ENCODE results near the gene VPS72.

The VPS72 gene

DNA sequence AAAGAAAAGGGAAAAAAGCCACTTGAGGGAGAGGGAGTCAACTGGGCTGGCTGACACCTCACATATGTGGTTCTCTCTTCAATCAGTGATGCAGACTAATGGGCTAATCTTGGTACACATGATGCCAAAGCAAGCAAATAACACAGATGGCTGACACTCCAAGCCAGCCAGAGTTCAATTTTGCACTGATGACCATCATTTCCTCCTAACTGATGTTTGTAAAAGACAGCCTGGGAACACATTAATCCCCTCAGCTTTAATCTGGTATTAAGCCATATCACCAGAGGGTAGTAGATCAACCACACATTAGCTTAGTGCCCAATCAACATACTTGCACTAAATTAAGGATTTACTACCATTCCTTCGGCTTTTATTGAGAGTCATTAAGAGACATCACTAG, 2.8 kb downstream of the VPS72 start:
- no peak for DNase-seq (ENCODE audit: low read depth)

DNA sequence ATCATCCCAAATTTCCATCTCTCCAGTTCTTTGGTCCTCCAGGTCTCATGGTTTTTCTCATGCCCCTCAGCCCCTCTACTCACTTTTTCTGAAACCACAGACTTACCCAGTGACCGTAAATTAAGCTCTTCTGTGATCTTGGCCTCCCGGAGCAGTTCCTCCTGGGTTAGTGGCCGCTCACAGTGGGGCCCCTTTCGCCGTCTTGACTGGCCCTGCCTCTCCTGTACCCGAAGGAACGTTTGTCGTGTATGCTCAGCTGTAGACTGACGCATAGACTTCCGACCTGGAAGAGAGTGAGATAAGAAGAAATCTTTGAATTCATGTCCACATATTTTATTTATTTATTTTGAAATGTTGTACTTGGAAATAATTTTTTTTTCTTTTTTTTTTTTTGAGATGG, 5.8 kb downstream of the VPS72 start:
- no peak for DNase-seq (ENCODE audit: low read depth)

DNA sequence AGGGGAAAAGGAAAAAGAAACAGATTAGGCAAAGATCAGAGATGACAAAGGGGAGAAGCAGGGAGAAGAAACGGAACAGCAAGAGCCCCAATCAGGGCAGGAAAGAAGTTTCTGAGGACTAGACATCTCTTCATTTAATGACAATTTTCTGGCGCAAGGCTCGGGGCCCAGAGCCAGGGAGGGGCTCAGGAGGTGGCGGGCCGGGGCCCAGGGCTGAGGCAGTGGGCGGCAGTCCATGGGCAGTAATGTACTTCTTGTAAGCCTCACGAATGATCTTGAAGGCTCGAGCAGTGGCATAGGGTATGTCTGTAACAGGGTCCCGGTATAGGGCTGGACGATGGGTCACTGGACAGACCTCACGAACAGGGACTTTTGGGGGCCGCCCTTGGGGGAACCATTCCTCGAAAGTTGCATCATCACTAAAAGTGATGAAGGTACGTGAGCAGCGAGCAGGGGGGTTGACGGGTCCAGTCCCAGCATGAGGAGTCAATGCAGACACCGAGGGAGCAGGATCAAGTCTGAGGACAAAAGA, 13.4 kb downstream of the VPS72 start:
- DNase-seq (ENCODE audit: low read depth): no peak

DNA sequence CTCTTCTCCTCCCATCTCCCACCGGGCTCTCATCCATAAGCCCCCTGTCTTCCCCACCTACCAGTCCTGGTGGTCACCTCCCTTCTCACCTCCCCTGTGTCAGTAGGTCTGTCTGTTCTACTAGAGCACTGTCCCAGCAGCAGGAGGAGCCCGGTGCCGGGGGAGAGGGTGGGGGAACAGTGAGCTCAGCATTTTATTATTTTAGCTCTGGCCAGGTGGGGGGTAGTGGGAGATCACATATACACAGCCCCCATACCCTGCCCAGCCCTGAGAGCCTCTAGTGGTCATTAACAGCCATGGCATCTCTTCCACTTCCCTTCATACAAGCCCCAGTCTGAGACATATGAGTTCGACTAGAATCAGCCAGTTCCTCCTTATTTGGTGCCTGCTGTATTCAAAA, 14.1 kb downstream of the VPS72 start, which contains the start of gene TMOD4:
Gene TMOD4, minus strand, starts transcription at position 119 of the 400 bp plus-strand sequence. CDS start 1,106 bp downstream, outside the sequence.
- peak; percentile 40 for DNase-seq (ENCODE audit: low read depth)

DNA sequence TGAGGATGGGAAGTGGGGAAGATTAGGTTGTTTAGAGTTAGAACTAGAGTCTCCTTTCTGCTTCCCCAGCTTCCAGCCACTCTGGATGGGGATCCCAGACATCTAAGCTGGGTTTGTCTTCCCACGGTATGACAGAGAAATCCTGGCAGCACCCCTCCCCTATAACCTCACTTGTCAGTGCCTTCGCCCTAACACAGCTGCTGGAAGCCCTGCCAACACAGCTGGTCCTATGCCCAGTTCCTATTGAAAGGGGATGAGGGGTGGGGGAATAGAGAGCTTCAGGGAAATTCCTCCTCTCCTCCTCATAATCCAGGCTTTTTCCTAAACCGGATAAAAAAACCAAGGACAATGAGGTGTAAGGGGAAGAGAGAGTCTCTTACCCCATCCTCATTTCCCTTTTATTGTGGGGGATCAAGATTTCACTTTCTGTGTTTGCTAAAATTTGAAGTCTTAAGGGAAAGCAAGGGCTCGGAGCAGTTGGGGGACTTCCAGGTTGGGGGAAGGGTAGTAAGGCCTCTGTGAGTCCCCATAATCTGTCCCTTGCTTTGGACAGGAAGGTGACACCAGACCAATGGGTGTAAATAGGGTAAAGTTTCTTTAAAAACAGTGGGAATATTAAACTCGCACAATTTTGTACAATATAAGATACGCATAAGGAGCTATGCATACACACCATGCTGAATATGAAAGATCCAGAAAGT, 14.8 kb downstream of the VPS72 start:
- no peak for DNase-seq (ENCODE audit: low read depth)

DNA sequence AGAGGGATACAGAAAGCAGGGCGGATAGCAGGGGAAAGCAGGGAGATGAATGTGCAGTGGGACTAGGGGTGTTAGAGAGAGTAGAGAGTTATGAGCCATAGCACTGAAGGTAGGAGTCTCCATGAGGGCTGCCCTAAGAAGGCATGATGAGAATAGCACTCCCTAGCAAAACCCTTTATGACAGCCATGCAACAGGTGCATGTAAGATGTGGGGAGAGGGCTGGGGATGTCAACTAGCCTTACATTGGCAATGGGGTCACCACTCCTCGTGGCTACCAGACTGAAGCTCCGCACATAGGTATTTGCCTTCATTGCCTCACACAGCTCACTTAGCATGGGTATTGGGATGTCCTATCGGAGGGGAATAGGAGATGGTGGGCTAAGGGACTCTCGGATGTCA, 18.8 kb downstream of the VPS72 start:
- DNase-seq (ENCODE audit: low read depth): no peak

DNA sequence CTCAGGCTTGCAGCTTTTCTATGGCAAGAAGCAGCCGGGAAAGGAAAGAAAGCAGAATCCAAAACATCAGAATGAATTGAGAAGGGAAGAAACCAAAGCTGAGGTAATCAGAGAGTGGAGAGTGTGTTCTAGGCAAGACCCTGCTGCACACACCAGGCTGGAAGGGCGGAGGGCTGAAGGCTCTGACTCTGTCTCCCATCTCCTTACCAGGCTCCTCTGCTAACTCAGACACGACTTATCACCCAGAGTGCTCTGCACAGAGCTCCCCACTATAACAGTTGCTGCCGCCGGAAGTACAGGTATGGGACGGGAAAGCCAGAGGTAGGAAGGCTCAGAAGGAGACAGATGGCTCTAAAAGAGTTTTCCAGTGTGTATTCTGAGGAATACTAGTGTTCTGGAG, 22.9 kb downstream of the VPS72 start:
- DNase-seq (ENCODE audit: low read depth): no peak

DNA sequence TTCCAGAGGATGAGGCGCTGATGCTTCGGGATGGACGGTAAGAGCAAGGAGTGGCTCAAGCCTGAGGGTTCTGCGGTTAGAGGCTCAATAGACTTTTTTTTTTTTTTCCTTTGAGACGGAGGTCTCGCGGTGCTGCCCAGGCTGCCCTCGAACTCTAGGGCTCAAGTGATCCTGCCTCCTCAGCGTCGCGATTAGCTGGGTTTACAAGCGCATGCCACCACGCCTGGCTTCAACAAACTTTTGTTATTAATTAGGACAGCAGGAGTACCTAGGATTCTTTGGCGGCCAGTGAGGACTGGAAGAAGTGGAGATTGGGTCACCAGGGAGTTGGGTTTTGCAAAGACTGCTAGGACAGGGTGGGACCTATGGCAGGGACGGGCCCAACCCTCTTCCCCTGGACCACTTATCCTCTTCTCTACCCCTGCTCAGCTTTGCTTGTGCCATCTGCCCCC, 23.5 kb downstream of the VPS72 start:
- peak; percentile 87 for DNase-seq (ENCODE audit: low read depth)

DNA sequence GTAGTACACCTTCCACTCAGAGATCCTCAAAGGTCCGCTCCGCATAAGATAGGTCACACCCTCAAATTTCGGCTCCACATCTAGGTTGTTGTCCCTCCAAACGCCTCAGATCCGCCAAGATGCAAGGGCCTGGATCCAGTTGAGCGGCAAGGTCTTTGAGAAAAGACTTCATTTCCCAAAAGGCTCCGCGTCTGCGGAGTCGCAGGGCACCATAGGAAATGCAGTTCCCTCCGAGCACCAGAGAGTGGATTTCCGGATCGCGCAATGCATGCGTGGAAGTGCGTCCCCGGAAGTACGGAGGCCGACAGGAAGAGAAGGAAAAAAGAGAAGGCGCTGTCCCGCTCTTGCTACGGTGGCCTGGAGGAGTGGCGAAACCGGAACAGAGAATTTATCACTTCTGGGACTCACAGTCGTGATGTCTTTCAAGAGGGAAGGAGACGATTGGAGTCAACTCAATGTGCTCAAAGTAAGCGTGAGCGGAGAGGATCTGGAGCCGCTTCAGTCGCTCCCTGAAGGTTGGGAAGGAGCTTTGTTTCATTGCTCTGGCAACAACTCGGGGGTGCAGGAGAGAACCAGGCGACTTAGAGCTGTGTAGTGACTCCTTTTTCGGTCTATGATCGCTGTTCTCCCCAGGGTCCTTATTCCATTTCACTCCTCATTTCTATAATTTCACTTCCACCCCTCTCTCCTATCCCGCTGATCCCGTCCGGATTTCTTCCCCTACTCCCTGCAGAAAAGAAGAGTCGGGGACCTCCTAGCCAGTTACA, 24.1 kb downstream of the VPS72 start, which contains the start of the genes LYSMD1 and SCNM1:
Gene LYSMD1, minus strand, starts transcription at position 165 of the 767 bp plus-strand sequence. CDS start 644 bp downstream, outside the sequence.
Gene SCNM1, plus strand, starts transcription at position 407 of the 767 bp plus-strand sequence. Its CDS starts 9 bp downstream, at position 416.
- DNase-seq (ENCODE audit: low read depth): peak; percentile 100

DNA sequence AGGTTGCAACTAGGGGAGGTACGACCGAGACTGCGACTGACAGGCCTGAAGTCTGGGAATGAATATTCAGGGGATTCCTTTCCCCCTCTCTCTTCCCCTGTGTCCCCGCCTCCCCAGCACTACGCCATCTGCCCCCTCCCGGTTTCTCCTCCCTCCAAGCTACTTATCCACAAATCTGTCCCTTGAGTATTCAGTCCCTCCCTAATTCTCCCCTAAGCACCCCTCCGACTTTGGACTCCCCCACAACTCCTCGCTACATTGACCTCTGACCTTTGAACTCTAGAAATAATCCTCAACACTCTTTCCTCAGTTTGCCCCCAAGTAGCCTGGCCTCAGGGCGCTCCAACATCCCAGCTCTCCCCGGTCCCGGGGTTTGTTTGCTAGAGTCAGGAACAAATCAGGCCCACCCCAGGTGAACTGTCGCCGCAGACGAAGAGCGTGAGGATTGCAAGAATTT, 24.7 kb downstream of the VPS72 start:
- peak; percentile 54 for DNase-seq (ENCODE audit: low read depth)

DNA sequence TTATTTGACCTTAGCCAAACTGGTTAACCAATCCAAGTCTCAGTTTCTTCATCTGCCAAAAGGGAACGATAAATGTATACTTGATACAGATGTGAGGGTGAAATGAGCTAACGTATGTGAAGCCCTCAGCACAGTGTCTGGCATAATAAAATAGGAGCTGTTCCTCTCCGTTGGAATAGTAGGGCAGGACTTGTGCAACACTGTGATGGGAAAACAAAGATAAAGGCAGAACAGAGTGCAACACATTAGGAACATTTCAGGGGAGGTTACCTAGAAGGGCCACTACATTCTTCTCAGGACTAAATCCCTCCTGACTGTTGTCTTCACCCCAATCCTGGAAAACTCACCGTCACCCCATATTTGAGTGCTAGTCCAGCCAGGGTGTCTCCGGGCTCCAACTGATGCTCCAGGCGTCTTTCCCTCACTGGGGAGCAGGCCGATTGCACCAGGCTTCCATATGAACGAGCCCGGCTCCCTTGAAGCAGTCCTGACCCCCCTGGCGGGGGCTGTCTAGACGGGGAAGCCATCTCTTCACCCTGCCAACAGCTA, 25.2 kb downstream of the VPS72 start:
- DNase-seq (ENCODE audit: low read depth): no peak

DNA sequence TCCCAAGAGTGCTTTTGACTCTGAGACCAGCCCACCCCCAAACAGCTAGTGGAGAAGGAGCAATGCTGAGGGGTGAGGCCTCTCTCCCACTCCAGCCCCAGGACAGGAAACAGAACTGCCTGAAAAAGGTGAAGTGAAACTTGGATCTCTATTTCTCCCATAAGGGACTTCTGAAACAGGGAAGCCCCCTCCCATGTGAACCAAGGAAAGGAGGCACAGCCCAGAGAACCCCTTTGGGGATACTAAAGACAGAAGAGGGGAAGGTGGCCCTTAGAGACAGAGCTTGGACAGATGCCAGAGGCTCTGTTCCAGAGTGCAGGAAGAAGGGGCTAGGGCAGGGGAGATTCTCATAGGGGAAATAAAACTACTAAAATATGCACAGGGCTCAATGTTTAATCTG, 30.6 kb downstream of the VPS72 start:
- no peak for DNase-seq (ENCODE audit: low read depth)

DNA sequence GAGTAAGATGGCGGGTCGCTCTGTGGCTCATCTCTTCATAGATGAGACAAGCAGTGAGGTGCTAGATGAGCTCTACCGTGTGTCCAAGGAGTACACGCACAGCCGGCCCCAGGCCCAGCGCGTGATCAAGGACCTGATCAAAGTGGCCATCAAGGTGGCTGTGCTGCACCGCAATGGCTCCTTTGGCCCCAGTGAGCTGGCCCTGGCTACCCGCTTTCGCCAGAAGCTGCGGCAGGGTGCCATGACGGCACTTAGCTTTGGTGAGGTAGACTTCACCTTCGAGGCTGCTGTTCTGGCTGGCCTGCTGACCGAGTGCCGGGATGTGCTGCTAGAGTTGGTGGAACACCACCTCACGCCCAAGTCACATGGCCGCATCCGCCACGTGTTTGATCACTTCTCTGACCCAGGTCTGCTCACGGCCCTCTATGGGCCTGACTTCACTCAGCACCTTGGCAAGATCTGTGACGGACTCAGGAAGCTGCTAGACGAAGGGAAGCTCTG, 31.2 kb downstream of the VPS72 start:
- no peak for DNase-seq (ENCODE audit: low read depth)

DNA sequence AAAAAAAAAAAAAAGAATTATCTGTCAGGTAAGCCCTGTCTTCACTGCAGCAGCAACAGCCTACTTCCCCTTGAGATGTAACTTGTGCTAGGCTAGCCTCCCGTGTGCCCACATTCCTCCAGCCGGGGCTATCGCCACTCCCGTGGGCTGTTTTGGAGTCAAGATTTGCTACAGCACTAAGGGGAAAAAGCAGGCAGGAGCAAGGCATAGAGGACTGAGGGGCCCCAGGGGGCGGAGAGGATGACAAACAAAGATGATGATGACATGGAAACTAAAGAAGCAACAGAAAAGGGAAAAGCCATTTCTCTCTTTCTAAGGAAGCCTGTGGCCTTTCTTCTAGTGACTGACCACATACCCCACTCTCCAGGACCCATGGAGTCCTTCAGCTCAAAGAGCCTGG, 31.7 kb downstream of the VPS72 start:
- no peak for DNase-seq (ENCODE audit: low read depth)

DNA sequence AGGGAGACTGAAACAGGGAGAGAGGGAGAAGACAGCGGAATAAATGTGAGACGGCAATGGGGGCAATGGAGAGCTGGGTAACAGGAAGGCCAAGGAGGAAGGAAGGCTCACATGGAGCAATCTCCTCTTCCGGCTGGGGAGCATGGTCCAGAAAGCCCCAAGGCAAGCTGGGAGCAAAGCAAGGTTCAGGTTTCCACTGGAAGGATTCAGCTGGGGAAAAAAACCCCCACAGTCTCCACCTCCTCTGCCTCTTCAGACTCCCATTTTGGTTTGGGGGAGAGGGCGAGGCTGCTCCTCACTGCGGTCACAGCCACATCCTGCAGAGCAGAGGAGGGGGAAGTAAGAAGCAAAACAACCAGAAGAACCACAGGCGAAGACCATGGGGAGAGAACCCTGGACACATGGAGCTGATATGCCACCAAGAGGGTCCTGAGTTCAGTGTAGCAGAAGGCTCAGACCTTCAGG, 32.9 kb downstream of the VPS72 start:
- DNase-seq (ENCODE audit: low read depth): no peak

DNA sequence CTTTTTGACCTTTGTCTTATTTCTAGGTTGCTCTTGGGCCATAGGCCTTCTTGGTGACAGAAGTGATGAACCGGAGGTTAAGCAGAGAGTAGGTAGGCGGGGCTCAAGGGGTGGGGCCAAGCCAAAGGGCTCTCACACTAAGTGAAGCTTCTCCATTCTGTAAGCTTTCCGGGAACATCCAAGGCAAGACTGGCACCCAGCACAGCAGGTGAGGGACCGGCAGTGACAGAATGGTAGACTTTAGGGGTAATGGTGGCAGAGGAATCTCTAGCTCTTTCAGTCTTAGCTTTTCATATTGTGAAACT, 33.5 kb downstream of the VPS72 start, which contains the start of gene TNFAIP8L2:
Gene TNFAIP8L2, plus strand, starts transcription at position 135 of the 305 bp plus-strand sequence. CDS start 2,049 bp downstream, outside the sequence.
- DNase-seq (ENCODE audit: low read depth): no peak

DNA sequence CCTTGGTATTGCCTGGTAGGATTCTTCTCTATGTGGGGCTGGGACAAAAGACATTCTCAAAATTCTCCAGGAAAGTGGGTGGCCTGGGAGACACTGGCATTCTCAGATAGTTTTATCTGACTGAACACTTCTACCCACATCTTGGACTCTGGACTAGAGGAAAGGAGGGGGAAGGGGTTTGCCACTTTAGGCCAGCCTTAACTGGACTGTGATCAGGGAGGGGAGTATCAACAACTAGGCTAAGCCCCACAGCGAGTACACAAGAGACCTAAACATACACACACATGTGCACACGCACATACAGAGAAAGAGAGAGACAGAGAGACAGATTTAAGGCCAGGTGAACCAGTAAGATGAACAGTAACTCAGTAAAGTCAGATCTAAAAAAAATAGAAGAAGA, 42.3 kb downstream of the VPS72 start:
- no peak for DNase-seq (ENCODE audit: low read depth)

DNA sequence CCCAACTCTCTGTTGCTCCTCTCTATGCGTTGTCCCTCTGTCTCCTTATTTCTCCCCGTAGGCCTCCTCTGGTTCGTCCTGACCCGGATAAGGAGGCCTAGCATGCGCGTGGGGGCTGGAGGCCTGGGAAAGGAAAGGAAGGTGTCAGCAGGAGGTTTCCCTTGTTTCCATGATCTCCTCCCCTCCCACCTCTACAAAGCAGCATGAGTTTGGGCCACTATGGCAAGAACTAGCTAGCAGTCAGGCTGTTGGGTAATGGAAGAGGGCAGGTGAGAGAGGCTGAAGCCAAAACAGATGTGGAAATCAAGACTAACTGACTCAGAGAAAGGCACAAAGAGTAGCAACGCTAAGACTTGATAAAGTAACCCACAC, 42.9 kb downstream of the VPS72 start:
- no peak for DNase-seq (ENCODE audit: low read depth)

DNA sequence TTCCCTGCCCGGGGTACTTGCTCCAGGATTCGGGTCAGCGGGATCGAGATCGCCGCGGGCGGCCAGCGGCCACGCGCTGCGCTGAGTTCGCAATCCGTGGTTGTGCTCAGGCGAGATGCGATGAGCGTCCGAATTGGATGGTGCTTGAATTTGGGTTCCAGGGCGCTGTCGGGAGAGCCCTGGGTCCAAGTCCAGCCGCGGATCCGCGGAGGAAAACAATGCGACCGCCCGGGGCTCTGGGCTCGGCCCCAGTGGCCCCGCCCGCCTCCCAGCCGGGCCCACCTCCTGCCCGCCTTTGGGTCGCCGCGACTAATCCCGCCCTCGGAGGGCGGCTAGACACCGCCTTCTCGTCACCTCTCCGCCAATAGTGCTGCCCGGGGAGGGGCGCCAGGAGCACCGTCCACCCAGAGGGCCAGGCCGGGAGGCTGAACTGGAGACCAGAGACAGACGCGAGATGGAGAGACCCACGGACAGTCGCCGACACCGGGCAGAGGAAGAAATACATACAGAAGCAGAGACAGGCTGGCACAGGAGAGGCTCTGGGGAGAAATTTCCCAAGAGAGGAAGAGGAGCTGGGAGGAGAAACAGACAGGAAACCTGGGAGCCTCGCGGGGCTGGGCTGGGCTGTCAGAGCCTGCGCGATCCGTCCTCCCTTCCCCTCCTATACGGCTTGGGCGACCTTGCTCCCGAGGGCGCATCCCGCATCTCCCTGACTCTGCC, 43.4 kb downstream of the VPS72 start, which contains the start of gene SEMA6C:
Gene SEMA6C, minus strand, starts transcription at position 220 of the 720 bp plus-strand sequence. CDS start 4,010 bp downstream, outside the sequence.
- peak; percentile 93 for DNase-seq (ENCODE audit: low read depth)

DNA sequence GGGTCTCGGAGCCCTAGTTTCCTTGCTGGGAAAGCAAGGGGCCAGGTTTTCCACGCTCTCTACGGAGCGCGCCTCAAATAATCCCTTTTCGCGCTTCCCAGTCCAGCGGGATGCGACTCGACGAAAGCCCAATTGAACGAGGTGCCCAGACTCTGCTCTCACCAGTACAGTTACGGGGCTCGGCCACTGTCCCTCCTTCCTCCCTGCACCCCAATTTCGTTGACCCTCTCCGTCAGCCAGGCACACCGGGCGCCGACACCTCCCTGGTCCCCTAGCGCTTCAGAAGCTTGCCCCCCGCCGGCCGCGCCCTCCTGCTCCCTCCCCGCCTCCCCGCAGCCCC, 44.0 kb downstream of the VPS72 start:
- DNase-seq (ENCODE audit: low read depth): peak; percentile 34

DNA sequence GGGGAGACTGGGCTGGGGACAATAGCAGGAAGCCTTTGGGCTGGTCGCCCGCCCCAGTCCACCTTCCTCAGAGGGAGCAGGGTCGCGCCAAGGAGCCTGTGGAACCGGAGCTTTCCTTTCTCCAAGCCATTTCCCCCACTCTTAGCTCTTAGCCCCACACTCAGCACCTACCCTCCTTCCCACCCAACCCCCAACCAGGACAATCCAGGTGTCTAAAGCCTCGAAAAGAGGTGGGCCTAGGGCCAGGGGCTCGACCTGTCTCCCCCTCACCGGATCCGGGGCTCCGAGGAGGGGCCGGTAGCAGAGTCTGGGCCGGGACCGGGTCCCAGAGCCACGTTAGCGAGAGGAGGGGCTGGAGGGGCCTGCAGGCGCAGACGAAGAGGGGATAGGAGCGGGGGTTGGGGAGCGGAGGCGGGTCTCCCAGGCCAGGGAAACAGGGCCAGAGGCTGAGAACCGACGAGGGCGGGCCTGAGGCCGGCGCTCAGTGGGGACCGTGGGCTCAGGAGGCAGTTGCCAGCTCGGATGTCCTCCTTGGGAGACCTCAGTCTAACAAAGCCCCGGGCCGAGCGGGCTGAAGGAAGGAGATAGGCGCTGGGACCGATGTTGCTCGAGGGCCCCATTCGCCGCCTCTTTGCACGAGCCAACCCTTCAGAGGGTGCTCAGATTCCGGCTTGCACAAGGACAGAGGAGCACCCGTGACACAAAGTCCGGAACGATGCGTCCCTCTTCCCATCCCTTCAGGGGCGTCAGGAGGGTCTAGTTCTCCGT, 44.5 kb downstream of the VPS72 start:
- DNase-seq (ENCODE audit: low read depth): peak; percentile 31
